Measurements from ENCODE around the gene RNF186. TPM values are rescaled to one million over a fixed set of nuclear protein-coding genes. Genes with fewer than 3 reads are reported as not detected.

RNF186 gene
- total RNA-seq, 1 experiment from 2014 or later, result not detected

DNA sequence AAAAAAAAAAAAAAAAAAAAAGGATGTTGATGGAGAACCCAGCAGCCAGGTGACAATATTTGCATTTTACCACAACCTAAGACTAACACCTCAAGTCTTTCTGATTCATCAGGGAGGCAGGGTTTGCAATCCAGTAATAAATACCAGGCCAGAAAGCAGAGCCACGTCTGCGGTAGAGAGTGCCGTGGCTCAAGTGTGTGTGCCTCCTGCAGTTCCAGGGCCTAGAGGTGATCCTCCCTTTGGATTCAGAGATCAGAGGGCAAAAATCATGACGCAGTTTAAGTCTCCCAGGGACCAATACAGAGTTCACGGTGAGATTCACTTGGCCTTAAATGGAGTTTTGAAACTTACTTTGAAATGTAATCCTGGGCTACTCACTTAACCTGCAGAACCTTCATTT is 50.2 kb downstream of the RNF186 start:
- ChIA-PET POLR2A (interaction anchor here (1.2 kb wide), 1 partner anchor 117 kb away, joined by 3 read pairs; the partner anchor contains the start of gene OTUD3), CTCF (interaction anchor here (1.3 to 1.6 kb wide), 3 partner anchors 36 to 60 kb away, joined by 3 to 5 read pairs (median 3); no protein-coding TSS in a partner anchor)
- H3K27ac Mint-ChIP-seq, result no peak overlapping the region; the same call in 1 of the 2 replicates

More for the DNA sequence above, 50.2 kb downstream of the RNF186 start:
- H3K9me3 Mint-ChIP-seq, result no peaks in the 10 kb centered on the region
- H3K36me3 Mint-ChIP-seq, result no peaks in the 10 kb centered on the region
- no peak overlapping the region for H3K4me3 Mint-ChIP-seq
- TF ChIP-seq ZNF396 (CRISPR knock-in tag; IDR thresholded peaks at IDR 0.05; ENCODE audit: borderline replicate concordance), result no peak
- TF ChIP-seq OVOL2 (CRISPR knock-in tag; IDR thresholded peaks at IDR 0.05; ENCODE audit: borderline replicate concordance), result no peak
- TF ChIP-seq GTF2I (CRISPR knock-in tag; conservative IDR thresholded peaks at IDR 0.05), result no peak
- TF ChIP-seq, protein P1, sequence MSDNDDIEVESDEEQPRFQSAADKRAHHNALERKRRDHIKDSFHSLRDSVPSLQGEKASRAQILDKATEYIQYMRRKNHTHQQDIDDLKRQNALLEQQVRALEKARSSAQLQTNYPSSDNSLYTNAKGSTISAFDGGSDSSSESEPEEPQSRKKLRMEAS (CRISPR knock-in tag; IDR thresholded peaks at IDR 0.05), result no peak
- no peak for TF ChIP-seq ZNF263 (CRISPR knock-in tag; IDR thresholded peaks at IDR 0.05; ENCODE audit: low read depth)
- no peak for TF ChIP-seq PRRX2 (CRISPR knock-in tag; IDR thresholded peaks at IDR 0.05)
- TF ChIP-seq NR2C2 (CRISPR knock-in tag; IDR thresholded peaks at IDR 0.05), result no peak
- no peak for TF ChIP-seq MYBL2 (CRISPR knock-in tag; IDR thresholded peaks at IDR 0.05)
- TF ChIP-seq, protein P2, sequence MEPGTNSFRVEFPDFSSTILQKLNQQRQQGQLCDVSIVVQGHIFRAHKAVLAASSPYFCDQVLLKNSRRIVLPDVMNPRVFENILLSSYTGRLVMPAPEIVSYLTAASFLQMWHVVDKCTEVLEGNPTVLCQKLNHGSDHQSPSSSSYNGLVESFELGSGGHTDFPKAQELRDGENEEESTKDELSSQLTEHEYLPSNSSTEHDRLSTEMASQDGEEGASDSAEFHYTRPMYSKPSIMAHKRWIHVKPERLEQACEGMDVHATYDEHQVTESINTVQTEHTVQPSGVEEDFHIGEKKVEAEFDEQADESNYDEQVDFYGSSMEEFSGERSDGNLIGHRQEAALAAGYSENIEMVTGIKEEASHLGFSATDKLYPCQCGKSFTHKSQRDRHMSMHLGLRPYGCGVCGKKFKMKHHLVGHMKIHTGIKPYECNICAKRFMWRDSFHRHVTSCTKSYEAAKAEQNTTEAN (CRISPR knock-in tag; IDR thresholded peaks at IDR 0.05), result no peak
- no peak for TF ChIP-seq JAZF1 (CRISPR knock-in tag; IDR thresholded peaks at IDR 0.05)
- TF ChIP-seq FOXP1 (CRISPR knock-in tag; IDR thresholded peaks at IDR 0.05; ENCODE audit: borderline replicate concordance), result no peak
- TF ChIP-seq, protein P3, sequence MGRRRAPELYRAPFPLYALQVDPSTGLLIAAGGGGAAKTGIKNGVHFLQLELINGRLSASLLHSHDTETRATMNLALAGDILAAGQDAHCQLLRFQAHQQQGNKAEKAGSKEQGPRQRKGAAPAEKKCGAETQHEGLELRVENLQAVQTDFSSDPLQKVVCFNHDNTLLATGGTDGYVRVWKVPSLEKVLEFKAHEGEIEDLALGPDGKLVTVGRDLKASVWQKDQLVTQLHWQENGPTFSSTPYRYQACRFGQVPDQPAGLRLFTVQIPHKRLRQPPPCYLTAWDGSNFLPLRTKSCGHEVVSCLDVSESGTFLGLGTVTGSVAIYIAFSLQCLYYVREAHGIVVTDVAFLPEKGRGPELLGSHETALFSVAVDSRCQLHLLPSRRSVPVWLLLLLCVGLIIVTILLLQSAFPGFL (CRISPR knock-in tag; IDR thresholded peaks at IDR 0.05; ENCODE audit: borderline replicate concordance), result no peak
- TF ChIP-seq TCF7 (CRISPR knock-in tag; IDR thresholded peaks at IDR 0.05; ENCODE audit: low read depth), result no peak
- DNase-seq (ENCODE audit: low spot score), result no peak
- ATAC-seq, result no peak
- peaks cover 30% of the 10 kb centered on the region for H3K4me1 Mint-ChIP-seq
- no peaks in the 10 kb centered on the region for H3K27me3 Mint-ChIP-seq (ENCODE audit: low read depth)

Other genes with a start within 250 kb of the RNF186 start
- gene NBL1, start 171.0 kb downstream of the RNF186 start, total RNA-seq (2021), result 8.8 to 17.1 TPM (median 10.2 TPM) in 3 replicates
- gene HTR6, start 150.4 kb downstream of the RNF186 start, total RNA-seq (2021), result 0.71 to 1.2 TPM (median 0.90 TPM) in 3 replicates
- gene TMCO4, start 15.4 kb downstream of the RNF186 start, total RNA-seq (2021), result 7.2 to 9.3 TPM (median 7.5 TPM) in 3 replicates
- gene OTUD3, start 67.1 kb upstream of the RNF186 start, total RNA-seq (2021), result 16.1 to 19.4 TPM (median 16.4 TPM) in 3 replicates
- gene PLA2G2E, start 108.3 kb upstream of the RNF186 start, total RNA-seq (2021), result not detected in 3 replicates
- gene PLA2G2A, start 164.3 kb upstream of the RNF186 start, total RNA-seq (2021), result 1.2 to 2.6 TPM (median 1.9 TPM) in 3 replicates

All from WTC11 (cell line).